Measurements from ENCODE around the gene ETDA.
"Not testable (repeated sequence)": the region's sequence is repeated elsewhere in the genome, so short reads cannot be mapped to it uniquely, and the experiment has no call there.

Gene ETDA

DNA sequence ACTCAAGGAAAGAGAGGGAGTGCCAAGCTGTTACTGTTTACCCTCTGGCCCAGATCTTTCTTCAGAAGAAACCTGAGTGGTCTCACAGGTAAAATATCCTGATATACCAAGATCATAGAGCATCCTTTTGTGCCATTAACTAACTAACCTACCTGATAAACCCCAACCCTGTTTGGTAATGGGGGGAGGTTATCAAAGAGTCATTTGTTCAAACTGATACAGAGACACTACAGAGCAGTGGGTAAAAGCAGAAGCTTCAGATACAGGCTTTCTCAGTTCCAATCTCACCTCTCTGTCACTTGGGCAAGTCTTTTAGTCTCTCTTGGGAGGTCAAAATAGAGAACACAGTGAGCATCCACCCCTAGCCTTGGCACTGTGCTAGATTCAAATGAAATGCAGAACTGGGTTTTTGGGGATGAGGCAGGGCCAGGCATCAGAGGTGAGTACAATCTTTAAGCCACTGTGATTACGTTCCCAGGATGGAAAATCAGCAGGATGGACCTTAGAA, at the start of gene ETDA:
ETDA (plus strand) TSS at position 51 of the 508 bp plus-strand sequence. CDS start 1,216 bp downstream, outside the sequence.
- DNase-seq: not testable (repeated sequence)

- not testable (repeated sequence) for DNase-seq
Measured at GRCh38 chrX:135206427-135206826, 45.4 kb upstream of the ETDA start.

DNA sequence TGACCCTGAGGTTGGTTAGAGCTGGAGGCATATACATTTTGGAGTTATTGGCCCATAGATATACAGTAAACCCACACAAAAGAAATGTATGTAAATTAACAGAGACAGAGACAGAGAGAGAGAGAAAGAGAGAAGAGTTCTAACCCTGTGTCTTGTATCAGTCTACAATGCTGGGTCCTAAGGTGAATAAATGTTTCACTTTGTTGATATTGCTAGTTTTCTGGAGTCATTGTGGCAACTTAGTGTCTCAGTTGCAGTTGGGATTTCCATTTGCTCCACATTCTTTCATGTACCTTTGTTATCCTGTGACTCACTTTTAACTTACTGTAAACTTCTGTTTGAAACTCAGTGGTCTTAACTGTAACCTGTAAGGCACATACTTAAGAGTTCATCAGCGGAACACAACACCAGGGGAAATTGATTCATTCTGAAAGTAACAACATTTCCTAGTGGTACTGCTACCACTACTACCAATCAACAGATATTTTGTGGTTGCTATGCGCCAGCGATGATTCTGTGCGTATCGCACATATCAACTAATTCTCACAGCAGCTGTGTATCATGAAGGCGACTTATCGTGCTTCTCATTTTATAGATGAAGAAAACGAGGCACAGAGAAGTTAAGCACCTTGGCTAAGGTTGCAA, 38.5 kb upstream of the ETDA start:
- DNase-seq: no peak

- not testable (repeated sequence) for DNase-seq
Measured at GRCh38 chrX:135245989-135246388, 5.9 kb upstream of the ETDA start.

GRCh38 chrX:135256087-135256684, 4.3 kb downstream of the ETDA start:
- DNase-seq: not testable (repeated sequence)

GRCh38 chrX:135256923-135257322, 5.1 kb downstream of the ETDA start:
- DNase-seq: no peak

DNA sequence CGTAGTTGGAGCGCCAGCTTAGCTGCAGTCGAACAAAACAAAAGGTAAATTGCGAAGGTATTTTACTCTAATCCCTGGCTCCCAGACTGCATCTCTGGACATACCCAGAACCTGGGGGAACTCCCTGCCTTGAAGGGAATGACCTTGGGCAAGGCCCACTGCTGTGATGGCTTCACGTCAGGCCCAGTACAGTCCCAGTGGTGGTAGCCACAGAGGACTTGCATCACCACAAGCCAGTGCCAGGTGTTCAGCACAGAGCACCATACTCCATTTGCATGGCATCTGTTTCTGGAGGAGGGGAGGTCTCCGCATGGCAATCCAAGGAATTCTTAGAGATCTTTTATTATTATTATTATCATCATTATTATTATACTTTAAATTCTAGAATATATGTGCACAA, 5.6 kb downstream of the ETDA start:
- DNase-seq: no peak

GRCh38 chrX:135260976-135261375, 9.1 kb downstream of the ETDA start:
- not testable (repeated sequence) for DNase-seq

DNA sequence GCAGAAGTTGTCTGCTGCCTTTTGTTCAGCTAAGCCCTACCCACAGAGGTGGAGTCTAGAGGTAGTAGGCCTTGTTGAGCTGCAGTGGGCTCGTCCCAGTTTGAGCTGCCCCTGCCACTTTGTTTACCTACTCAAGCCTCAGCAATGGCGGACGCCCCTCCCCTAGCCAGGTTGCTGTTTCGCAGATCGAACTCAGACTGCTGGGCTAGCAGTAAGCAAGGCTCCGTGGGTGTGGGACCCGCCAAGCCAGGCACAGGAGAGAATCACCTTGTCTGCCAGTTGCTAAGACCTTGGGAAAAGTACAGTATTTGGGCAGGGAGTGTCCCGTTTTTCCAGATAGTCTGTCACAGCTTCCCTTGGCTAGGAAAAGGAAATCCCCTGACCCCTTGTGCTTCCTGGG, 11.5 kb downstream of the ETDA start:
- DNase-seq: not testable (repeated sequence)

- no peak for DNase-seq
Measured at GRCh38 chrX:135264206-135264605, 12.3 kb downstream of the ETDA start.

GRCh38 chrX:135273162-135273561, 21.3 kb downstream of the ETDA start:
- no peak for DNase-seq

GRCh38 chrX:135275973-135276372, 24.1 kb downstream of the ETDA start:
- no peak for DNase-seq

GRCh38 chrX:135287266-135287823, 35.5 kb downstream of the ETDA start:
- no peak for DNase-seq

DNA sequence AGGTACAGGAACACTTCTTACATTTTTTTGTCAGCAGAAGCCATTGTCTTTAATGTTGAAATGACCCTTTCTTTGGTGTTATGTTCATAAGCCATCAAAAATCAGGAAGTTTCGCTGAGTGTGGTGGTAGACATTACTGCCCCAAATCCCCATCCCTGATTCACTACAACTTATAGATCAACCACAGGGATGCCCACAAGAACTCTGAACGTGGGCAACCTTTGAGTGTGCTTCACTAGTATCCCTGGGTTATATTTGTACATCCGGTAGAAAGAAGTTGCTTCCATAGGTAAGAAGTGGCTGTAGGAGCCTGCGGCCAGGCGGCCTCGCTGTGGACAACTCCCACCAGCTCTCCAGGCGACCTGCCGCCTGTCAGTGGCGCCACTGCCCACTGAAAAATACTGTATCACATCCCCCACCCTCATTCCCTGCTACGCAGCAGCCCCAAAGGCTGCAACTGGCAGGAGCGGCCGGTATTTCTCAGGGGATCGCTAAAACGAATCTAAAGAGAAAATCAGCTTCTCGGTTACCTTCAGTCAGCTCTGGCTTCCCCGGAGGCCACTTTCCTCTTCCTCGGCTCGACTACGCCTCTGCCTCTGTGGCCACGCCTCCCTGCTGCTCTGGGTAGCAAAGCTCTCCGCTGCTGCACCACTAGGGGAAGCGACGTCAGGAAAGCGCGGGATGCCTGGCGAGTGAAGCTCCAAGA, 43.5 kb downstream of the ETDA start:
- DNase-seq: peak; percentile 38

GRCh38 chrX:135295944-135296305, 44.1 kb downstream of the ETDA start:
- DNase-seq: no peak

GRCh38 chrX:135302269-135302873, 50.5 kb downstream of the ETDA start:
- DNase-seq: no peak

Data from fibroblast of skin of right biceps (primary cell).